OCI-LY1 (cell line): ENCODE data around the gene MKKS.

Experiments used
- H2AFZ ChIP-seq: fragments of 200-600 bp; sonication (generic), shearing (Covaris generic); 2 replicates; pipeline ENCODE4 v1.6.0; 2014; ENCODE audit warnings: antibody characterized with exemption, mild to moderate bottlenecking, low read length
- H3F3A ChIP-seq: fragments of 200-600 bp; sonication (generic), shearing (Covaris generic); 2 replicates; pipeline ENCODE4 v1.6.0; 2014; ENCODE audit warnings: mild to moderate bottlenecking, antibody characterized with exemption, low read length, moderate library complexity; ENCODE audit not compliant: insufficient read depth
- H3K27ac ChIP-seq: fragments of 200-600 bp; sonication (generic); 2 replicates; pipeline ENCODE4 v1.5.1; 2014; ENCODE audit warnings: low read length, mixed run types, mild to moderate bottlenecking, low read depth; ENCODE audit not compliant: poor library complexity, severe bottlenecking
- H3K27me3 ChIP-seq: fragments of 200-600 bp; sonication (generic); 2 replicates; pipeline ENCODE4 v1.6.0; 2014; ENCODE audit warnings: antibody characterized with exemption, mild to moderate bottlenecking, low read length, moderate library complexity; ENCODE audit not compliant: insufficient read depth
- H3K36me3 ChIP-seq: fragments of 200-600 bp; sonication (generic); 2 replicates; pipeline ENCODE4 v1.6.1; 2014; ENCODE audit warnings: mild to moderate bottlenecking, antibody characterized with exemption, low read length, moderate library complexity, mixed read lengths; ENCODE audit not compliant: insufficient read depth
- H3K4me1 ChIP-seq: fragments of 200-600 bp; sonication (generic); 2 replicates; pipeline ENCODE4 v1.5.1; 2014; ENCODE audit warnings: mild to moderate bottlenecking, low read length, moderate library complexity; ENCODE audit not compliant: insufficient read depth, severe bottlenecking
- H3K4me2 ChIP-seq: fragments of 200-600 bp; sonication (generic), shearing (Covaris generic); 2 replicates; pipeline ENCODE4 v1.6.1; 2014; ENCODE audit warnings: low read length
- H3K4me3 ChIP-seq: fragments of 200-600 bp; sonication (generic); 2 replicates; pipeline ENCODE4 v1.5.1; 2014; ENCODE audit warnings: low read length, low read depth, mild to moderate bottlenecking, mixed read lengths; ENCODE audit not compliant: poor library complexity, severe bottlenecking
- H3K79me2 ChIP-seq: fragments of 200-600 bp; shearing (Covaris generic); 2 replicates; pipeline ENCODE4 v1.6.1; 2016; ENCODE audit warnings: mixed run types, low read length, mixed read lengths; ENCODE audit not compliant: insufficient read depth
- H3K9ac ChIP-seq: fragments of 200-600 bp; sonication (generic), shearing (Covaris generic); 2 replicates; pipeline ENCODE4 v1.6.1; 2014; ENCODE audit warnings: mild to moderate bottlenecking, low read length, mixed read lengths
- H3K9me2 ChIP-seq: fragments of 200-600 bp; sonication (generic), shearing (Covaris generic); 2 replicates; pipeline ENCODE4 v1.6.1; 2014; ENCODE audit warnings: low read depth, mild to moderate bottlenecking, low read length, mixed read lengths
- H3K9me3 ChIP-seq: fragments of 200-600 bp; shearing (Covaris generic); 2 replicates; pipeline ENCODE4 v1.6.1; 2014; ENCODE audit warnings: low read length, mixed read lengths
- H4K20me1 ChIP-seq: fragments of 200-600 bp; sonication (generic), shearing (Covaris generic); 2 replicates; pipeline ENCODE4 v1.6.0; 2016; ENCODE audit warnings: mild to moderate bottlenecking, low read length; ENCODE audit not compliant: insufficient read depth
- EZH2 ChIP-seq: fragments of 200-600 bp; sonication (generic), shearing (Covaris generic); IDR thresholded peaks from 2 replicates; pipeline ENCODE4 v1.8.0; 2017; ENCODE audit warnings: borderline replicate concordance, mixed run types, mild to moderate bottlenecking, antibody characterized with exemption, low read length, moderate library complexity, mixed read lengths
- TF ChIP-seq, protein P1 (sequence below): fragments of 200-600 bp; sonication (generic), shearing (Covaris generic); IDR thresholded peaks from 2 replicates; pipeline ENCODE4 v1.5.1; 2017; ENCODE audit warnings: mild to moderate bottlenecking, antibody characterized with exemption, low read length, moderate library complexity, mixed read lengths

MKKS gene

GRCh38 chr20:10412591-10413408 is 21.2 kb downstream of the MKKS start:
- Histone ChIP-seq H2AFZ (no peak overlapping the region), H3K4me1 (no peaks in the 10 kb centered on the region), H3K9me3 (no peaks in the 10 kb centered on the region), H3K4me2 (no peak overlapping the region), H3K27me3 (no peaks in the 10 kb centered on the region), H3K9me2 (no peaks in the 10 kb centered on the region), H3K36me3 (peaks cover 44% of the 10 kb centered on the region; the same call in 1 of the 2 replicates), H3F3A (no peaks in the 10 kb centered on the region), H3K4me3 (no peak overlapping the region), H3K9ac (no peak overlapping the region), H3K27ac (no peak overlapping the region), H4K20me1 (no peaks in the 10 kb centered on the region), H3K79me2 (no peaks in the 10 kb centered on the region)
- no peak for TF ChIP-seq EZH2
- TF ChIP-seq, protein P1, sequence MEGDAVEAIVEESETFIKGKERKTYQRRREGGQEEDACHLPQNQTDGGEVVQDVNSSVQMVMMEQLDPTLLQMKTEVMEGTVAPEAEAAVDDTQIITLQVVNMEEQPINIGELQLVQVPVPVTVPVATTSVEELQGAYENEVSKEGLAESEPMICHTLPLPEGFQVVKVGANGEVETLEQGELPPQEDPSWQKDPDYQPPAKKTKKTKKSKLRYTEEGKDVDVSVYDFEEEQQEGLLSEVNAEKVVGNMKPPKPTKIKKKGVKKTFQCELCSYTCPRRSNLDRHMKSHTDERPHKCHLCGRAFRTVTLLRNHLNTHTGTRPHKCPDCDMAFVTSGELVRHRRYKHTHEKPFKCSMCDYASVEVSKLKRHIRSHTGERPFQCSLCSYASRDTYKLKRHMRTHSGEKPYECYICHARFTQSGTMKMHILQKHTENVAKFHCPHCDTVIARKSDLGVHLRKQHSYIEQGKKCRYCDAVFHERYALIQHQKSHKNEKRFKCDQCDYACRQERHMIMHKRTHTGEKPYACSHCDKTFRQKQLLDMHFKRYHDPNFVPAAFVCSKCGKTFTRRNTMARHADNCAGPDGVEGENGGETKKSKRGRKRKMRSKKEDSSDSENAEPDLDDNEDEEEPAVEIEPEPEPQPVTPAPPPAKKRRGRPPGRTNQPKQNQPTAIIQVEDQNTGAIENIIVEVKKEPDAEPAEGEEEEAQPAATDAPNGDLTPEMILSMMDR: peak; percentile 45

DNA sequence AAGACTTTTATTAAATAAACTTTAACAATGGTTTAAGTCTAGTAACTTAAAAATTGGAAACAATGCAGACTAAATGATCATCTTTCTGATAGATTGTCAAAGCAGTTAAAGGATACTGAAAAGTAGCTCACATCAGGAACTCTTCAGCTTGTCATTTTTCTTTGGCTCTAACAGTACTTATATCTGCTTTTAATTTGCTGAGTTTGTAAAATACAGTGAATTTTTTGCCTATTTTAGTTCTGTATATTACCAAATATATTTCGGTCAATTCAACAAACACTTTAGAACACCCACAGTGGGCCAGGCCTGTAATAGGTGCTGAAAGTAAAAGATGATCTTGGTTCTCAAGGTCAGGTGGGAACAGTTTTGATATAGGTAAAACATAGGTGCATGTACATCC is 22.3 kb downstream of the MKKS start:
- Histone ChIP-seq H3K4me3 (no peak overlapping the region), H3K4me2 (no peak overlapping the region), H3K9me2 (no peaks in the 10 kb centered on the region), H3K27ac (no peak overlapping the region), H3K9ac (no peak overlapping the region), H2AFZ (no peak overlapping the region), H3K27me3 (no peaks in the 10 kb centered on the region), H3K9me3 (no peaks in the 10 kb centered on the region), H4K20me1 (no peaks in the 10 kb centered on the region), H3F3A (no peaks in the 10 kb centered on the region), H3K79me2 (no peaks in the 10 kb centered on the region), H3K4me1 (no peaks in the 10 kb centered on the region), H3K36me3 (peaks cover 45% of the 10 kb centered on the region; the same call in 1 of the 2 replicates)
- TF ChIP-seq, protein P1: no peak
- TF ChIP-seq EZH2: no peak

GRCh38 chr20:10408108-10408813 is 25.8 kb downstream of the MKKS start:
- H3K79me2 ChIP-seq: no peaks in the 10 kb centered on the region
- H3K4me2 ChIP-seq: no peak overlapping the region
- no peak overlapping the region for H3K27ac ChIP-seq
- H3K9me2 ChIP-seq: no peaks in the 10 kb centered on the region
- H3K4me1 ChIP-seq: no peaks in the 10 kb centered on the region
- no peak for TF ChIP-seq EZH2
- TF ChIP-seq, protein P1: no peak
- no peak overlapping the region for H3K9ac ChIP-seq
- H3K4me3 ChIP-seq: no peak overlapping the region
- no peaks in the 10 kb centered on the region for H4K20me1 ChIP-seq
- no peaks in the 10 kb centered on the region for H3K9me3 ChIP-seq
- H2AFZ ChIP-seq: no peak overlapping the region
- H3K27me3 ChIP-seq: no peaks in the 10 kb centered on the region
- no peaks in the 10 kb centered on the region for H3F3A ChIP-seq
- peaks cover 40% of the 10 kb centered on the region; the same call in 1 of the 2 replicates for H3K36me3 ChIP-seq
